ENCODE results near the gene AMBP.

AMBP gene

GRCh38 chr9:114027863-114028465, 50.1 kb downstream of the AMBP start:
- TF ChIP-seq CEBPB (IDR thresholded peaks at IDR 0.05) (no peak), FOXM1 (IDR thresholded peaks at IDR 0.05; ENCODE audit: borderline replicate concordance, low read depth) (no peak), MAX (IDR thresholded peaks at IDR 0.05) (no peak), RAD21 (IDR thresholded peaks at IDR 0.05; ENCODE audit: low read depth) (no peak), TAF1 (IDR thresholded peaks at IDR 0.05; ENCODE audit: low read depth) (no peak), ZBTB7A (IDR thresholded peaks at IDR 0.05; ENCODE audit: low read depth) (no peak), YY1 (IDR thresholded peaks at IDR 0.05; ENCODE audit: low read depth) (no peak), USF1 (IDR thresholded peaks at IDR 0.05) (no peak)

GRCh38 chr9:114027159-114027862, 50.8 kb downstream of the AMBP start:
- TF ChIP-seq RAD21 (IDR thresholded peaks at IDR 0.05; ENCODE audit: low read depth) (no peak), TCF12 (IDR thresholded peaks at IDR 0.05; ENCODE audit: low read depth) (no peak), USF1 (IDR thresholded peaks at IDR 0.05) (no peak), REST (IDR thresholded peaks at IDR 0.05; ENCODE audit: low read depth) (no peak), CEBPB (IDR thresholded peaks at IDR 0.05) (no peak)

GRCh38 chr9:114026335-114026734, 51.8 kb downstream of the AMBP start:
- TF ChIP-seq MAX (IDR thresholded peaks at IDR 0.05) (no peak), CREB1 (IDR thresholded peaks at IDR 0.05; ENCODE audit: low read depth) (no peak), TEAD4 (IDR thresholded peaks at IDR 0.05) (no peak), YY1 (IDR thresholded peaks at IDR 0.05; ENCODE audit: low read depth) (no peak), FOXM1 (IDR thresholded peaks at IDR 0.05; ENCODE audit: borderline replicate concordance, low read depth) (no peak), ZBTB7A (IDR thresholded peaks at IDR 0.05; ENCODE audit: low read depth) (no peak), USF1 (IDR thresholded peaks at IDR 0.05) (no peak)

- no peak for TF ChIP-seq REST (IDR thresholded peaks at IDR 0.05; ENCODE audit: low read depth)
- no peak for TF ChIP-seq TCF12 (IDR thresholded peaks at IDR 0.05; ENCODE audit: low read depth)
- no peak for TF ChIP-seq MAX (IDR thresholded peaks at IDR 0.05)
- TF ChIP-seq EP300 (IDR thresholded peaks at IDR 0.05; ENCODE audit: borderline replicate concordance) = no peak
- no peak for TF ChIP-seq ZBTB7A (IDR thresholded peaks at IDR 0.05; ENCODE audit: low read depth)
- no peak for TF ChIP-seq USF1 (IDR thresholded peaks at IDR 0.05)
- no peak for TF ChIP-seq TEAD4 (IDR thresholded peaks at IDR 0.05)
- TF ChIP-seq EGR1 (IDR thresholded peaks at IDR 0.05) = no peak
- no peak for TF ChIP-seq YY1 (IDR thresholded peaks at IDR 0.05; ENCODE audit: low read depth)
- no peak for TF ChIP-seq RAD21 (IDR thresholded peaks at IDR 0.05; ENCODE audit: low read depth)
- TF ChIP-seq CEBPB (IDR thresholded peaks at IDR 0.05) = no peak
- TF ChIP-seq TAF1 (IDR thresholded peaks at IDR 0.05; ENCODE audit: low read depth) = no peak
- no peak for TF ChIP-seq NFIC (IDR thresholded peaks at IDR 0.05)
- no peak for TF ChIP-seq FOXM1 (IDR thresholded peaks at IDR 0.05; ENCODE audit: borderline replicate concordance, low read depth)
- TF ChIP-seq CREB1 (IDR thresholded peaks at IDR 0.05; ENCODE audit: low read depth) = no peak
Observed at GRCh38 chr9:114025760-114026159, 52.3 kb downstream of the AMBP start.

GRCh38 chr9:114025196-114025753, 52.8 kb downstream of the AMBP start:
- TF ChIP-seq YY1 (IDR thresholded peaks at IDR 0.05; ENCODE audit: low read depth) (no peak), TEAD4 (IDR thresholded peaks at IDR 0.05) (no peak), RAD21 (IDR thresholded peaks at IDR 0.05; ENCODE audit: low read depth) (no peak), FOXM1 (IDR thresholded peaks at IDR 0.05; ENCODE audit: borderline replicate concordance, low read depth) (no peak)

Measured in Ishikawa (cell line).